T-cell (primary cell): Measurements from ENCODE around the gene KBTBD13. TPM values are rescaled to one million over a fixed set of nuclear protein-coding genes. Genes with fewer than 3 reads are reported as not detected.
A peak's percentile ranks its signal among the peaks of the same experiment; 100 is the strongest.

Experiments
- ATAC-seq, 4 experiments: fragments of 200-7000 bp in 3 of 4; fragments of 150-1000 bp in 1 of 4; cut with Tn5 transposase; replicated peaks in 1 of 4; 1 replicate in 3 of 4; 2 replicates in 1 of 4; pipeline ENCODE4 v1.10.0; 2021; ENCODE audit warnings: moderate library complexity in 3 of 4, mild to moderate bottlenecking in 2 of 4, moderate number of reproducible peaks in 1 of 4
- CTCF ChIA-PET, 2 donors: fragments of 300-600 bp; sonication (Branson Sonifier 250); formaldehyde crosslinking; loops; one replicate each; lab custom pipeline; 2022; ENCODE audit warnings: antibody characterized with exemption in 2 of 2; lab: Charles Lee
- POLR2A ChIA-PET, 2 donors: fragments of 300-600 bp; sonication (Branson Sonifier 250); formaldehyde crosslinking; loops; one replicate each; lab custom pipeline; 2022; ENCODE audit warnings: antibody characterized with exemption in 2 of 2; lab: Charles Lee
- DNase-seq, 35 experiments: peaks; one replicate each; pipeline versions ENCODE4 v3.0.0 to v3.0.0-alpha.2; 2013 to 2023
- H3K27ac ChIP-seq: one replicate; pipeline ENCODE4 v1.5.1; 2013; ENCODE audit warnings: low read length
- H3K27me3 ChIP-seq, 2 experiments: replicated peaks in 1 of 2; 1 replicate in 1 of 2; 2 replicates in 1 of 2; pipeline versions ENCODE4 v1.6.1 to v1.7.0; 2013; ENCODE audit warnings: low read length in 1 of 2, mixed read lengths in 1 of 2; ENCODE audit not compliant: control insufficient read depth in 2 of 2, insufficient read depth in 2 of 2; ENCODE audit errors: extremely low read depth in 1 of 2
- H3K36me3 ChIP-seq, 2 donors: 1 replicate in 1 of 2; 2 replicates in 1 of 2; pipeline versions ENCODE4 v1.6.1 to v1.7.0; 2013; ENCODE audit warnings: low read length in 1 of 2; ENCODE audit not compliant: control insufficient read depth in 2 of 2, insufficient read depth in 1 of 2; ENCODE audit errors: extremely low read depth in 1 of 2
- H3K4me1 ChIP-seq, 2 experiments: 1 replicate in 1 of 2; 2 replicates in 1 of 2; pipeline versions ENCODE4 v1.6.1 to v1.7.0; 2013; ENCODE audit warnings: low read length in 2 of 2, mixed read lengths in 1 of 2; ENCODE audit not compliant: insufficient read depth in 2 of 2, control insufficient read depth in 1 of 2; ENCODE audit errors: extremely low read depth in 1 of 2
- H3K4me3 ChIP-seq, 2 donors: 1 replicate in 1 of 2; 2 replicates in 1 of 2; pipeline versions ENCODE4 v1.5.1 to v1.7.0; 2013; ENCODE audit warnings: mild to moderate bottlenecking in 2 of 2, low read length in 1 of 2, moderate library complexity in 1 of 2; ENCODE audit not compliant: control insufficient read depth in 1 of 2; ENCODE audit errors: extremely low read depth in 1 of 2
- H3K9me3 ChIP-seq: 2 replicates; pipeline ENCODE4 v1.7.0; 2013
- H3K27ac Mint-ChIP-seq, 2 donors: one replicate each; pipeline ENCODE4 v1.8.0; 2020 to 2021; ENCODE audit warnings: mild to moderate bottlenecking in 2 of 2, mixed read lengths in 2 of 2
- H3K27me3 Mint-ChIP-seq, 2 donors: one replicate each; pipeline ENCODE4 v1.8.0; 2021 to 2022; ENCODE audit warnings: mixed read lengths in 2 of 2
- H3K36me3 Mint-ChIP-seq: one replicate; pipeline ENCODE4 v1.8.0; 2021; ENCODE audit warnings: mixed read lengths
- H3K4me1 Mint-ChIP-seq, 3 donors: one replicate each; pipeline ENCODE4 v1.8.0; 2020 to 2022; ENCODE audit warnings: mixed read lengths in 3 of 3, mild to moderate bottlenecking in 1 of 3
- H3K4me3 Mint-ChIP-seq, 3 donors: one replicate each; pipeline ENCODE4 v1.8.0; 2020 to 2022; ENCODE audit warnings: mild to moderate bottlenecking in 3 of 3, mixed read lengths in 3 of 3, moderate library complexity in 3 of 3
- H3K9me3 Mint-ChIP-seq, 3 donors: one replicate each; pipeline ENCODE4 v1.8.0; 2020 to 2022; ENCODE audit warnings: mixed read lengths in 3 of 3
- WGBS: methylation state at CpG from one replicate; pipeline ENCODE4 v1.1.5; 2013; ENCODE audit warnings: missing lambda C conversion rate; ENCODE audit not compliant: insufficient coverage; 5-methylcytosine and 5-hydroxymethylcytosine counted together
- total RNA-seq, 35 experiments: library from RNA in 6 of 35; stranded (reverse) in 6 of 35; fragments of 120-200 nt in 1 of 35; gene quantifications; one replicate each; pipeline versions ENCODE4 v1.2.1 to v1.2.4 and lab custom pipeline; 2013 to 2026

The KBTBD13 gene
- not detected for total RNA-seq
- not detected for total RNA-seq (2013)
- total RNA-seq (lab: John Stamatoyannopoulos, UW): 0 reads per million in 29 experiments

GRCh38 chr15:65076486-65077290 lies at the start of gene KBTBD13:
Gene KBTBD13 (plus strand): TSS chr15:65076746. CDS start chr15:65076816, 70 bp downstream.
- 92% methylated on average over 67 of the region's 73 CpGs for WGBS
- Mint-ChIP-seq H3K4me3 (peak within 1 kb of the TSS in 1 of 3 donors; percentile 59), H3K36me3 (no peaks in the 10 kb centered on the region), H3K4me1 (peaks cover 5 to 14% (median 8%) of the 10 kb centered on the region in 3 donors), H3K27ac (no peak within 1 kb of the TSS), H3K27me3 (peaks cover 21 to 23% of the 10 kb centered on the region in 2 donors), H3K9me3 (no peaks in the 10 kb centered on the region)
- H3K36me3 ChIP-seq: no peaks in the 10 kb centered on the region
- H3K27me3 ChIP-seq: peaks cover 0 to 35% of the 10 kb centered on the region in 2 experiments
- H3K27ac ChIP-seq: no peak within 1 kb of the TSS
- H3K4me1 ChIP-seq: peaks cover 0 to 9% of the 10 kb centered on the region in 2 experiments
- DNase-seq: no peak
- H3K9me3 ChIP-seq: no peaks in the 10 kb centered on the region
- ATAC-seq: no peak
- H3K4me3 ChIP-seq: no peak within 1 kb of the TSS
- ChIA-PET POLR2A (no interaction called here), CTCF (interaction anchor here in 1 of 2 donors (1.2 kb wide), 1 partner anchor 43 kb away, joined by 4 read pairs; no protein-coding TSS in a partner anchor)

GRCh38 chr15:65026756-65027155 lies 49.8 kb upstream of the KBTBD13 start:
- H3K36me3 ChIP-seq: peaks cover 3 to 27% of the 10 kb centered on the region in 2 donors
- no peaks in the 10 kb centered on the region for H3K9me3 ChIP-seq
- ATAC-seq: no peak
- no peaks in the 10 kb centered on the region for H3K9me3 Mint-ChIP-seq
- no peak overlapping the region for H3K4me3 Mint-ChIP-seq
- ChIA-PET POLR2A (interaction anchor here in 1 of 2 donors (0.6 kb wide), 1 partner anchor 1761 kb away, joined by 3 read pairs; no protein-coding TSS in a partner anchor), CTCF (no interaction called here)
- peaks cover 9 to 14% of the 10 kb centered on the region in 2 experiments for H3K4me1 ChIP-seq
- H3K27me3 ChIP-seq: no peaks in the 10 kb centered on the region
- peaks cover 27% of the 10 kb centered on the region for H3K36me3 Mint-ChIP-seq
- H3K4me3 ChIP-seq: no peak overlapping the region
- no CpG with 5 or more reads among the region's 6 CpGs for WGBS
- H3K27ac ChIP-seq: no peak overlapping the region
- no peak for DNase-seq
- H3K4me1 Mint-ChIP-seq: peaks cover 15 to 19% (median 17%) of the 10 kb centered on the region in 3 donors
- peaks cover 0 to 3% of the 10 kb centered on the region in 2 donors for H3K27me3 Mint-ChIP-seq
- H3K27ac Mint-ChIP-seq: no peak overlapping the region

GRCh38 chr15:65027593-65027992 lies 49.0 kb upstream of the KBTBD13 start:
- H3K4me1 ChIP-seq: peaks cover 9 to 14% of the 10 kb centered on the region in 2 experiments
- peaks cover 3 to 27% of the 10 kb centered on the region in 2 donors for H3K36me3 ChIP-seq
- H3K9me3 ChIP-seq: no peaks in the 10 kb centered on the region
- ChIA-PET CTCF (interaction anchor here in 1 of 2 donors (0.7 kb wide), 1 partner anchor 1619 kb away, joined by 4 read pairs; no protein-coding TSS in a partner anchor), POLR2A (interaction anchor here in 1 of 2 donors (0.6 kb wide), 1 partner anchor 1762 kb away, joined by 3 read pairs; no protein-coding TSS in a partner anchor)
- H3K27ac ChIP-seq: no peak overlapping the region
- H3K36me3 Mint-ChIP-seq: peaks cover 27% of the 10 kb centered on the region
- H3K4me1 Mint-ChIP-seq: peaks cover 15 to 19% (median 17%) of the 10 kb centered on the region in 3 donors
- H3K27me3 Mint-ChIP-seq: peaks cover 0 to 9% of the 10 kb centered on the region in 2 donors
- no peak for DNase-seq
- WGBS: no CpG with 5 or more reads among the region's 1 CpG
- H3K27me3 ChIP-seq: peaks cover 0 to under 1% of the 10 kb centered on the region in 2 experiments
- ATAC-seq: no peak
- peak overlapping the region in 1 of 2 donors; percentile 39 for H3K27ac Mint-ChIP-seq
- peak overlapping the region in 1 of 2 donors; percentile 90 for H3K4me3 ChIP-seq
- no peaks in the 10 kb centered on the region for H3K9me3 Mint-ChIP-seq
- H3K4me3 Mint-ChIP-seq: peak overlapping the region; percentile 85 to 88 (median 87)

- Mint-ChIP-seq H3K27me3 (peaks cover 0 to 12% of the 10 kb centered on the region in 2 donors), H3K36me3 (peaks cover 26% of the 10 kb centered on the region), H3K9me3 (no peaks in the 10 kb centered on the region), H3K4me1 (peaks cover 18 to 22% (median 21%) of the 10 kb centered on the region in 3 donors), H3K4me3 (peak overlapping the region; percentile 85 to 88 (median 87)), H3K27ac (peak overlapping the region; percentile 69 to 75)
- peaks cover 2 to 7% of the 10 kb centered on the region in 2 experiments for H3K27me3 ChIP-seq
- H3K4me1 ChIP-seq: peaks cover 9 to 19% of the 10 kb centered on the region in 2 experiments
- ATAC-seq (no peak), DNase-seq (peak in 1 of 35 experiments; percentile 32)
- no peaks in the 10 kb centered on the region for H3K9me3 ChIP-seq
- 28% methylated on average over 8 of the region's 10 CpGs for WGBS
- no peak overlapping the region for H3K27ac ChIP-seq
- ChIA-PET CTCF (no interaction called here), POLR2A (no interaction called here)
- peaks cover 3 to 24% of the 10 kb centered on the region in 2 donors for H3K36me3 ChIP-seq
- peak overlapping the region; percentile 86 to 90 for H3K4me3 ChIP-seq
Observed at GRCh38 chr15:65028338-65028737, 48.2 kb upstream of the KBTBD13 start.

- under 1% methylated on average over 60 of the region's 73 CpGs for WGBS
- Histone ChIP-seq H3K27ac (peak within 1 kb of the TSS; percentile 6), H3K36me3 (peaks cover 3 to 24% of the 10 kb centered on the region in 2 donors), H3K4me3 (peak within 1 kb of the TSS; percentile 86 to 90), H3K27me3 (peaks cover 2 to 7% of the 10 kb centered on the region in 2 experiments), H3K9me3 (no peaks in the 10 kb centered on the region), H3K4me1 (peaks cover 11 to 21% of the 10 kb centered on the region in 2 experiments)
- ChIA-PET CTCF (no interaction called here), POLR2A (no interaction called here)
- Mint-ChIP-seq H3K4me3 (peak within 1 kb of the TSS; percentile 85 to 88 (median 87)), H3K27me3 (peaks cover 0 to 13% of the 10 kb centered on the region in 2 donors), H3K36me3 (peaks cover 20% of the 10 kb centered on the region), H3K4me1 (peaks cover 22 to 28% (median 28%) of the 10 kb centered on the region in 3 donors), H3K9me3 (no peaks in the 10 kb centered on the region), H3K27ac (peak within 1 kb of the TSS; percentile 69 to 75)
- ATAC-seq: peak; percentile 96 to 98 (median 96)
- peak; percentile 77 to 96 (median 90) for DNase-seq
Observed at GRCh38 chr15:65028921-65029735, 47.4 kb upstream of the KBTBD13 start, which contains the start of gene MTFMT. Gene MTFMT (minus strand): TSS chr15:65029639. CDS start chr15:65029613, 26 bp downstream.
